Thoracic aorta (tissue), 2 donors: ENCODE results near the gene NPHP4. TPM values are rescaled to one million over a fixed set of nuclear protein-coding genes. Genes with fewer than 3 reads are reported as not detected.

Experiments used
- ATAC-seq: fragments of 150-250 bp; one replicate; pipeline ENCODE4 v1.8.0; 2017; ENCODE audit warnings: low read depth; ENCODE audit not compliant: insufficient number of reproducible peaks, low FRiP score
- DNase-seq: peaks from one replicate; pipeline ENCODE4 v3.0.0-alpha.2; 2020; ENCODE audit warnings: low spot score
- H3K27ac ChIP-seq, 2 donors: fragments of 200-600 bp; sonication (generic); 1 replicate in 1 of 2; 2 replicates in 1 of 2; pipeline ENCODE4 v1.5.1; 2016; ENCODE audit warnings: mild to moderate bottlenecking in 2 of 2, moderate library complexity in 2 of 2
- H3K27me3 ChIP-seq: fragments of 200-600 bp; sonication (generic); replicated peaks from 2 replicates; pipeline ENCODE4 v1.6.0; 2016; ENCODE audit warnings: mild to moderate bottlenecking; ENCODE audit not compliant: insufficient read depth
- H3K36me3 ChIP-seq: fragments of 200-600 bp; sonication (generic); one replicate; pipeline ENCODE4 v1.5.1; 2016
- H3K4me1 ChIP-seq, 2 donors: fragments of 200-600 bp; sonication (generic); 1 replicate in 1 of 2; 2 replicates in 1 of 2; pipeline versions ENCODE4 v1.5.1 to v1.6.0; 2016; ENCODE audit warnings: low read depth in 2 of 2, mild to moderate bottlenecking in 1 of 2; ENCODE audit not compliant: control insufficient read depth in 1 of 2
- H3K4me3 ChIP-seq: fragments of 200-600 bp; sonication (generic); 2 replicates; pipeline ENCODE4 v1.5.1; 2016; ENCODE audit warnings: mild to moderate bottlenecking
- H3K9me3 ChIP-seq: fragments of 200-600 bp; sonication (generic); 2 replicates; pipeline ENCODE4 v1.5.1; 2016
- total RNA-seq, 2 donors: library from RNA; depleted of rRNA; stranded (reverse); fragments of >200 nt; gene quantifications; one replicate each; pipeline versions ENCODE4 v1.1.0 to v1.2.3, GENCODE V29; 2016
- TF ChIP-seq, protein P1 (sequence below): fragments of 200-600 bp; sonication (generic); IDR thresholded peaks from one replicate; pipeline ENCODE4 v1.5.1; 2019; ENCODE audit warnings: antibody characterized with exemption

The NPHP4 gene
- total RNA-seq, 2 donors from 2014 or later = 11.4 to 15.1 TPM

DNA sequence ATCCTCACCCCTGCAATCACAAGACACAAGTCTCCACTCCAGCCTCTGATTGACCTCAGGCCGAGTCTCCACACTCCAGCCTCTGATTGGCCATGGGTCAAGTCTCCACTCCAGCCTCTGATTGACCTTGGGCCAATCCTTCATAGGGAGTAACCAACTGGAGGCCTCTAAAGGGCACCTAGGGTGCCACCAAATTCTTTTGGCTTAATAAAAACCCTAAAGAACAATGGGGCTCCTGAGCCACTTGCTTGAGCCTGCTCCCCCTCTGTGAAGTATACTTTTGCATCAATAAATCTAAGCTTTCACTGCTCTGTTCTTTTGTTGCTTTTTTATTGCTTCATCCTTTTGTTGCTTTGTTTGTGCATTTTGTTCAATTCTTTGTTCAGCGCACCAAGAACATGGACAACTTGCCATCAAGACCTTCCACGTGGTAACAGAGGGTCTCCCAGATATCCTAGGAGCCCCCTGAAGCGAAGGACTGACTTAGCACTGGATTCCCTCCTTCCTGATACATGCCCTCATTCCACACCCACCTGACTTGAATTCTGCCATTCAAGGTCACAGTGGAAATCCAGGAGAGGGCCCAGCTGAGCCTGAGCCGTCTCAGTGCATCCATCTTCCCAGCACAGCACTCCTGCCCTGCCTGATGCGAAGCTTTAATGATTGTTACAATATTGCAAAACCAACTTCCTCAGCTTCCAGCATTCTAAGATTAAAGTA lies 152.9 kb downstream of the NPHP4 start:
- no peak for ATAC-seq
- Histone ChIP-seq H3K4me1 (no peaks in the 10 kb centered on the region), H3K27me3 (no peaks in the 10 kb centered on the region), H3K36me3 (no peaks in the 10 kb centered on the region), H3K9me3 (no peaks in the 10 kb centered on the region), H3K27ac (no peak overlapping the region), H3K4me3 (no peak overlapping the region)
- no peak for DNase-seq
- TF ChIP-seq, protein P1, sequence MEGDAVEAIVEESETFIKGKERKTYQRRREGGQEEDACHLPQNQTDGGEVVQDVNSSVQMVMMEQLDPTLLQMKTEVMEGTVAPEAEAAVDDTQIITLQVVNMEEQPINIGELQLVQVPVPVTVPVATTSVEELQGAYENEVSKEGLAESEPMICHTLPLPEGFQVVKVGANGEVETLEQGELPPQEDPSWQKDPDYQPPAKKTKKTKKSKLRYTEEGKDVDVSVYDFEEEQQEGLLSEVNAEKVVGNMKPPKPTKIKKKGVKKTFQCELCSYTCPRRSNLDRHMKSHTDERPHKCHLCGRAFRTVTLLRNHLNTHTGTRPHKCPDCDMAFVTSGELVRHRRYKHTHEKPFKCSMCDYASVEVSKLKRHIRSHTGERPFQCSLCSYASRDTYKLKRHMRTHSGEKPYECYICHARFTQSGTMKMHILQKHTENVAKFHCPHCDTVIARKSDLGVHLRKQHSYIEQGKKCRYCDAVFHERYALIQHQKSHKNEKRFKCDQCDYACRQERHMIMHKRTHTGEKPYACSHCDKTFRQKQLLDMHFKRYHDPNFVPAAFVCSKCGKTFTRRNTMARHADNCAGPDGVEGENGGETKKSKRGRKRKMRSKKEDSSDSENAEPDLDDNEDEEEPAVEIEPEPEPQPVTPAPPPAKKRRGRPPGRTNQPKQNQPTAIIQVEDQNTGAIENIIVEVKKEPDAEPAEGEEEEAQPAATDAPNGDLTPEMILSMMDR = no peak

DNA sequence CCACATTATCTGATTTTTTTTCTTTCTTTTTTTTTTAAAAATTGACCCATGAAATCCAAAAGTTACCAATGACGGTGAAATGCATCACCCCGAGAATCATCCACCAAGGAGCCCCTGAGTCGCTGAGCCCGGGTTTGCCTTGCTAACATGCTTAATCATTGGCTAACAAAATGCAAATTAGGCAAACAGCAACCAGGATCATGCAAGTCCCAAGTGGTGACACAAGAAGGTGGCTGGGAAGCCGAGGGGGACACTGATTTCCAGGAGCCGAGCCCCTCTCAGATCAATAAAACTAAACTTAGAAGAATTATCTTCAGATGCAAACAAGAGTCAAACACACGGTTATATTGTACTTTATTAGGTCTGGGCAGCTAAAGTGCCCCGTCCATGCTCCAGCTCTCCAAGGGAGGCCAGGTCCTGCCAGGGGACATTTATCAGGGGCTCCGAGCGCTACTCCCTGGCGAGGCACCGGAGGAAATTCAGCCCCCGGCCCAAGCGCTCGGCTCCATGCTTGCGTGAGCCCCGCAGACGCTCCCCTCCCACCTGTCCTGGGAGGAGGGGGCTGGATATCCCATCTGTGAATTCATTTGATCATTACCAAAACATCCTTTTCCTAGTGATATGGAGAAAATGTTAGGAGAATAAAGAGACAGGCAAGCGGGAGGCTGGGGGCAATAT lies 154.1 kb downstream of the NPHP4 start:
- H3K4me1 ChIP-seq = no peaks in the 10 kb centered on the region
- H3K9me3 ChIP-seq = no peaks in the 10 kb centered on the region
- H3K27ac ChIP-seq = no peak overlapping the region
- H3K27me3 ChIP-seq = no peaks in the 10 kb centered on the region
- H3K4me3 ChIP-seq = no peak overlapping the region
- ATAC-seq (no peak), DNase-seq (no peak)
- H3K36me3 ChIP-seq = no peaks in the 10 kb centered on the region
- TF ChIP-seq, protein P1 = no peak

DNA sequence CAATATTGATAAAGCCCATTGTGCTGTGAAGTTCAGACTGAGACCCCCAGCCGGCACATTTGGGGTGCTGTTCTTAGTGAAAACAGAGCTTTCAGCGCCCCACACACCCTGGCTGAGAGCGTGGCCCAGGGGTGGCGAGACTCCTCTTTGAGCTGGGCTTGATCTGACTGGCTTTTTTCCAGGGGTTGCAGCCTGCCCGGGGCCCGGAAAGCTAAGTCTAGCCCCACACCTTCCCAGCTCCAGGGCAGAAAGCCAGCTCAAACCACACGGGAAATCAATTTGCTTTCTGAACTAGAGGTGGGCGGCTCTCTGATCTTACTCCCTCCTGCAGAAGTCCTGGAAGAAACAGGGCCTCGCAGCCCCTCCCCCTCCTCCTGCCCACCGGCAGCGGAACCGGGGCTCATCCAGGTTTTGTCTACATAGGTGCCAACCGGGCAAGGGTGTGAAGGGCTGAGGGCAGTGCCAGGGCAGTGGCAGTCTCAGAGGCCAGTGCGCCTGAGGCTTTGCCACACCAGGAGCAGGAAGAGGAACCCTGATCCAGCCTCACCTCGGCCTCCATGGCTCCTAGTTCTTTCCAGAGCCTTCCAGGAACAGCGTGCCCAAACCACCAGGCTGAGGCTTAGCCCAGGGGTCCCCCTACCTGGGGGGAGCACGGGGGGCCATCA lies 155.3 kb downstream of the NPHP4 start:
- TF ChIP-seq, protein P1 = no peak
- Histone ChIP-seq H3K4me3 (no peak overlapping the region), H3K9me3 (no peaks in the 10 kb centered on the region), H3K4me1 (no peaks in the 10 kb centered on the region), H3K36me3 (no peaks in the 10 kb centered on the region), H3K27me3 (no peaks in the 10 kb centered on the region), H3K27ac (no peak overlapping the region)
- DNase-seq (no peak), ATAC-seq (no peak)

DNA sequence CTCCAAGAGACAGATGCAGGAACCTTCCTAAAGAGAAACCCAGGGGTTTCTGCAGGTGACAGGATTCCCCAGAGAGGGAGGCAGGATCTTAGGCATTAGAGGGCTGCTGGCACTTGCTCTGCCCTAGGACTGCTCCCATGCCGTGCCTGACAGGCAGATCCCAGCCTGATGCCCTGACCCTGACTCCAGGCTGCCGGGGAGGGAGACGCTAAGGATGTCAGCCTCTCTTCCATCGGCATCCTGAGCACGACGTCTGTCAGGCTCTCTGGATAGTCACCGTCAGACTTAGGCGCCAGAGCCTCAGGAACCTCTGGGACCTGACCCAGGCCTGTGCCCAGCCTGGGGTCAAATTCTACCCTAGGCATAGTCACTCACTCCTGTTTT lies 157.1 kb downstream of the NPHP4 start:
- ATAC-seq (no peak), DNase-seq (no peak)
- no peaks in the 10 kb centered on the region for H3K4me1 ChIP-seq
- H3K4me3 ChIP-seq = no peak overlapping the region
- no peaks in the 10 kb centered on the region for H3K36me3 ChIP-seq
- H3K27me3 ChIP-seq = no peaks in the 10 kb centered on the region
- H3K9me3 ChIP-seq = no peaks in the 10 kb centered on the region
- TF ChIP-seq, protein P1 = no peak
- no peak overlapping the region for H3K27ac ChIP-seq

DNA sequence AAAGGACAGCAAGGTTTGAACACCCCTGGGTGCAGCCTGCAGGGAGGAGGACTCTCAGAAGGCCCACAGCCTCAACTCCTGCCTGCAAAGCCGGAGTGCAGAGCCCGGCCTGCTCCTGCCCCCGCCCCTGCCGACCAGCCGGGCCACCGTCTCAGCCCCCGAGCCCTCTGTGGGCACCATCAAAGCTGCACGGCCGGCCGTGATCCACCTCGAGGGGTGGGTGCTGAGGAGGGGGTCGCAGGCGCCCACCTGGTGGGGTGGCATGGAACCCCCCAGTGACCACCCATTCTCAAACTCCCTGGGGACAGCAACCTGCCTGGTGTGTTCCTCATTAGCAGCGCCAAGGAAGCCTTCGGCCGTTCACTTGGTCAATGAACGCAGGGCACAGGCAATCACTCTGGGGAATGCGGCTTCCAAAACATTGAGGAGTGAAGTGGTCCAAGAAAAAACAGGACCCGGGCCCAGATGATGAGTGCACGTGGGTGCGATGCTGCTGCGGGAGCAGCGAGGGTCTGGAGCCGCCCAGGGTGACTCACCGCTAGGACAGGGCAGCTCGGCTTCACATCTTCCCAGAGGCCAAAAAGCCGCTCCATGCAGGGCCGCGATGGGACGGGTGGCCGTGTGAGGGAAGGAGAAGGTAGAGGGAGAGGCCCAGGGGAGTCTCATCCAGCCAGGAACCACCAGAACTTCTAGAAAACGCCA lies 157.6 kb downstream of the NPHP4 start:
- Histone ChIP-seq H3K27me3 (no peaks in the 10 kb centered on the region), H3K4me1 (no peaks in the 10 kb centered on the region), H3K27ac (no peak overlapping the region), H3K4me3 (no peak overlapping the region), H3K9me3 (no peaks in the 10 kb centered on the region), H3K36me3 (no peaks in the 10 kb centered on the region)
- TF ChIP-seq, protein P1 = no peak
- ATAC-seq (no peak), DNase-seq (no peak)
